Heart right ventricle (tissue), 16 donors: ENCODE data around the gene TMEM59L. TPM values are rescaled to one million over a fixed set of nuclear protein-coding genes. Genes with fewer than 3 reads are reported as not detected.
"Not testable (repeated sequence)": the region's sequence is repeated elsewhere in the genome, so short reads cannot be mapped to it uniquely, and the experiment has no call there.

Experiments used
- ATAC-seq, 8 donors: fragments of 200-7000 bp; cut with Tn5 transposase; one replicate each; pipeline ENCODE4 v1.9.1; 2020; ENCODE audit warnings: mild to moderate bottlenecking in 8 of 8, moderate library complexity in 8 of 8, moderate number of reproducible peaks in 1 of 8
- DNase-seq, 2 donors: peaks; one replicate each; pipeline ENCODE4 v3.0.0-alpha.2; 2020
- H3K27ac ChIP-seq, 10 donors: fragments of 200-600 bp; sonication (generic) in 2 of 10; one replicate each; pipeline versions ENCODE4 v1.5.0 to v1.8.0; 2020 to 2022; ENCODE audit warnings: mild to moderate bottlenecking in 3 of 10
- H3K27me3 ChIP-seq, 7 donors: fragments of 200-600 bp; one replicate each; pipeline ENCODE4 v1.8.0; 2021 to 2022; ENCODE audit warnings: mild to moderate bottlenecking in 2 of 7
- H3K36me3 ChIP-seq, 9 donors: fragments of 200-600 bp; sonication (generic) in 1 of 9; one replicate each; pipeline versions ENCODE4 v1.5.0 to v1.8.0; 2020 to 2022; ENCODE audit warnings: mild to moderate bottlenecking in 2 of 9
- H3K4me1 ChIP-seq, 9 donors: fragments of 200-600 bp; sonication (generic) in 1 of 9; one replicate each; pipeline versions ENCODE4 v1.5.0 to v1.8.0; 2020 to 2022; ENCODE audit warnings: mild to moderate bottlenecking in 4 of 9
- H3K4me3 ChIP-seq, 10 donors: fragments of 200-600 bp; sonication (generic) in 2 of 10; one replicate each; pipeline versions ENCODE4 v1.5.0 to v1.8.0; 2020 to 2022; ENCODE audit warnings: mild to moderate bottlenecking in 7 of 10, moderate library complexity in 2 of 10
- H3K9me3 ChIP-seq, 11 donors: fragments of 200-600 bp in 10 of 11; sonication (generic) in 2 of 11; one replicate each; pipeline versions ENCODE4 v1.5.0 to v1.8.0; 2013 to 2022; ENCODE audit warnings: mild to moderate bottlenecking in 2 of 11, control low read depth in 1 of 11, moderate library complexity in 1 of 11
- CTCF ChIP-seq, 9 donors: fragments of 200-600 bp; sonication (generic) in 2 of 9; IDR thresholded peaks; one replicate each; pipeline versions ENCODE4 v1.5.0 to v1.8.0; 2021 to 2022; ENCODE audit warnings: antibody characterized with exemption in 9 of 9, mild to moderate bottlenecking in 5 of 9, moderate library complexity in 1 of 9
- WGBS, 2 donors: extraction: QIAGEN DNeasy Blood & Tissue Kit; methylation state at CpG; one replicate each; pipeline ENCODE4 v1.1.7; 2013; ENCODE audit warnings: inconsistent platforms in 1 of 2; 5-methylcytosine and 5-hydroxymethylcytosine counted together
- intact Hi-C, 10 donors: fragments of 100-400 bp; cut with DNase I; formaldehyde crosslinking; loops; one replicate each; pipeline versions ENCODE4 v1.11.1 to v1.14.2; 2022
- polyA plus RNA-seq, 2 donors: library from polyadenylated mRNA; stranded (reverse); fragments of 200-250 nt; gene quantifications; one replicate each; pipeline ENCODE4 v1.2.3, GENCODE V29; 2013
- total RNA-seq, 10 donors: library from RNA; stranded (reverse); fragmentation: NEBNext Ultra II Directional in 3 of 10; extraction: Animal tissue kit (Norgen Biotek cat#: 25700) in 3 of 10; gene quantifications; one replicate each; pipeline versions ENCODE4 v1.2.1 to v1.2.4, GENCODE V29; 2021 to 2023
- donor health status: Arrhythmogenic right ventricular cardiomyopathy.
- donor health status: ischemic (EF 13 %, LVEDD 7.1; RV severe dilation, severe dysfunction).
- donor health status: healthy with polysubstance abuse.
- donor health status: DM: no; HTN: yes; CAD: no.
- donor health status: DM: no; HTN: no; CAD: no.
- donor health status: ischemic (EF 25% LVEDD 6.9; RV normal size, moderate dysfunction).
- donor health status: ischemic (EF 25% LVEDD 5.7; RV mildly dilated, moderate dysfunction).
- donor health status: healthy.
- donor health status: DM: yes; HTN: yes; CAD: no.
- donor health status: Ischemic cardiomyopathy.
- donor health status: ischemic (EF 35%, LVEDD 5.7; RV mildly dilated, moderate dysfunction).
- donor health status: nonischemic (EF 11% LVEDD 7.7; RV severe dilation, severe dysfunction).
- donor health status: DM: yes; HTN: yes; CAD: no.
- donor health status: PGD.
- donor health status: ischemic (EF 29% LVEDD 5.4; RV normal size, mild dysfunction).
- donor health status: nonischemic (EF 23%, LVEDD 6.1; RV moderate dilation, normal function).

TMEM59L gene
- total and polyA plus RNA-seq, 12 donors = 0.13 to 13.8 (median 1.2) TPM

- TF ChIP-seq CTCF (IDR thresholded peaks at IDR 0.05) = no peak
- ATAC-seq = no peak
- peaks cover 9 to 93% (median 79%) of the 10 kb centered on the region in 7 donors for H3K27me3 ChIP-seq
- H3K36me3 ChIP-seq = no peaks in the 10 kb centered on the region
- no peak for DNase-seq
- intact Hi-C loops = loop anchor here in 5 of 10 donors (5.0 to 10.0 kb wide), 4 partner anchors 73 to 245 kb away; no protein-coding TSS in a partner anchor
- WGBS, 2 donors = 90 to 91% methylated on average over 20 of the region's 20 CpGs
- no peak overlapping the region for H3K27ac ChIP-seq
- no peak overlapping the region for H3K4me3 ChIP-seq
- H3K4me1 ChIP-seq = peaks cover 8 to 30% (median 18%) of the 10 kb centered on the region in 9 donors
- no peaks in the 10 kb centered on the region for H3K9me3 ChIP-seq
Measured at GRCh38 chr19:18599485-18599884, 13.2 kb upstream of the TMEM59L start.

DNA sequence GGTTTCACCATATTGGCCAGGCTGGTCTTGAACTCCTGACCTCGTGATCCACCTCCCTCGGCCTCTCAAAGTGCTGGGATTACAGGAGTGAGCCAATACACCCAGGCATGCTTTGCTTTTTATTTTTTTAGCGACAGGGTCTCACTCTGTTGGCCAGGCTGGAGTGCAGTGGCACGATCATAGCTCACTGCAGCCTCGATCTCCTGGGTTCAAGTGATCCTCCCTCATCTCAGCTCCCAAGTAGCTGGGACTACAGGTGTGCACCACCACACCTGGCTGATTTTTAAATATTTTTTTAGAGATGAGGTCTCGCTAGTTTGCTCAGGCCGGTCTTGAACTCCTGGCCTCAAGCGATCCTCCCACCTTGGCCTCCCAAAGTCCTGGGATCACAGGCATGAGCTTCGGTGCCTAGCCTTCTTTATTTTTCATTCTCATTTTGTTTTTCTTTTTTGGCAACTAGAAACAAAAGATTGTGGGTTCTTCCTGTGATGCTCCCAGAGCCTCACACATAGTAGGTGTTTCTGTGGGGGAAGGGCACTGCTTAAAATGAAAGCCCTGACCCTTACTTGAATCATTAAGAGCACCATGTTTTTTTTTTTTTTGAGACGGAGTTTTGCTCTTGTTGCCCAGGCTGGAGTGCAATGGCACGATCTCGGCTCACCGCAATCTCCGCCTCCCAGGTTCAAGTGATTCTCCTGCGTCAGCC is 11.8 kb upstream of the TMEM59L start:
- H3K4me3 ChIP-seq, DNase-seq, ATAC-seq, H3K36me3 ChIP-seq, H3K27ac ChIP-seq, H3K9me3 ChIP-seq: not testable (repeated sequence)
- intact Hi-C loops = loop anchor here in 3 of 10 donors (5.0 to 10.0 kb wide), 3 partner anchors 74 to 261 kb away; no protein-coding TSS in a partner anchor
- Histone ChIP-seq H3K27me3 (peaks cover 16 to 97% (median 85%) of the 10 kb centered on the region in 7 donors), H3K4me1 (peaks cover 0 to 24% (median 12%) of the 10 kb centered on the region in 9 donors)
- WGBS, 2 donors = 92 to 94% methylated on average over 15 of the region's 15 CpGs

- no peak overlapping the region for H3K27ac ChIP-seq
- H3K4me1 ChIP-seq = peaks cover 0 to 28% (median 14%) of the 10 kb centered on the region in 9 donors
- WGBS, 2 donors = 74 to 80% methylated on average over 4 of the region's 4 CpGs
- no peaks in the 10 kb centered on the region for H3K9me3 ChIP-seq
- TF ChIP-seq CTCF (IDR thresholded peaks at IDR 0.05) = no peak
- no peaks in the 10 kb centered on the region for H3K36me3 ChIP-seq
- H3K27me3 ChIP-seq = peaks cover 21 to 96% (median 83%) of the 10 kb centered on the region in 7 donors
- intact Hi-C loops = loop anchor here in 3 of 10 donors (5.0 to 10.0 kb wide), 3 partner anchors 73 to 260 kb away; no protein-coding TSS in a partner anchor
- DNase-seq = no peak
- no peak for ATAC-seq
- no peak overlapping the region for H3K4me3 ChIP-seq
Measured at GRCh38 chr19:18601875-18602274, 10.8 kb upstream of the TMEM59L start.

DNA sequence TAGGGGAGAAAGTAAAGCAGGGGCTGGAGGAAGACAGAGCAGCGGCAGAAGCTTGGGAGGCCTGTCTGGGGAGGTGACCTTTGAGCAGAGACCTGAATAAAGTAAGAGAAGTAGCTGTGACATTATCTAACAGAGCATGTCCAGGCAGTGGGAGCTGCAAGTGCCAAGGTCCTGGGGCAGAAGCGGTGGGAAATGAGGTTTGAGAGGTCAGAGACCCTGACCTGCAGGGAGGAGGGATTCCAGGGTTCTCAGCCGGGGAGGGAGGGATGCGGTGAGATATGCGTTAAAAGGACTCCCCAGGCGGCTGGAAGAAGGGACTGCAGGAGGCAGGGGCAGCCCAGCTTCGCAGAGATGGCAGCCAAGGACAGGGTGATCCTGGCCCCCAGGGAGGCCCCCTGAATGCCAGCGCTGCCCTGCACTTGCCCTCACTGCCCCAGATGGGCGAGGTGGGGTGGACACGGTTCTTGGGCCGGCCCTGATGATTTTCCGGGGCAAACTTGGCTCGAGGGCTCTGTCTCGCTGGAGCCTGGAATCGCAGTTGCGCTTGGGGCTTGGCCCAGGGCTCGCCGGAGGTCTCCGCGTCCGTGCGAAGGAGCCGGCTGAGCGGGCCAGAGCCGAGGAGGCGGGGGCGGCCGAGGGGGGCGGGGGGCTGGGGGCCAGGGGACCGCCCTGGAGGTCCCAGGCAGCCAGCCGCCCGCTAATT is 9.3 kb upstream of the TMEM59L start:
- Histone ChIP-seq H3K36me3 (no peaks in the 10 kb centered on the region), H3K27ac (peak overlapping the region in 1 of 10 donors; percentile 7), H3K4me1 (peaks cover 5 to 40% (median 22%) of the 10 kb centered on the region in 9 donors), H3K27me3 (peaks cover 32 to 96% (median 90%) of the 10 kb centered on the region in 7 donors), H3K4me3 (peak overlapping the region in 4 of 10 donors; percentile 9 to 27 (median 15)), H3K9me3 (no peaks in the 10 kb centered on the region)
- intact Hi-C loops = loop anchor here in 3 of 10 donors (5.0 to 10.0 kb wide), 3 partner anchors 71 to 259 kb away; no protein-coding TSS in a partner anchor
- peak in 1 of 9 donors; percentile 20 for TF ChIP-seq CTCF (IDR thresholded peaks at IDR 0.05)
- WGBS, 2 donors = 4 to 6% methylated on average over 25 to 32 of the region's 32 CpGs
- DNase-seq (no peak), ATAC-seq (peak in 6 of 8 donors; percentile 20 to 39 (median 30))
